B cell (primary cell): ENCODE data around the gene NTRK2. TPM values are rescaled to one million over a fixed set of nuclear protein-coding genes. Genes with fewer than 3 reads are reported as not detected.

Source experiments
- ATAC-seq: fragments of 200-7000 bp; cut with Tn5 transposase; one replicate; pipeline ENCODE4 v1.10.0; 2021; ENCODE audit warnings: low read depth, mild to moderate bottlenecking, moderate number of reproducible peaks, moderate library complexity
- CTCF ChIA-PET: fragments of 350-600 bp; sonication (Branson Sonifier 250); formaldehyde crosslinking; loops from one replicate; lab custom pipeline; 2021; ENCODE audit warnings: antibody characterized with exemption, inconsistent platforms; lab: Charles Lee
- POLR2A ChIA-PET: fragments of 350-600 bp; sonication (Branson Sonifier 250); formaldehyde crosslinking; loops from one replicate; lab custom pipeline; 2021; ENCODE audit warnings: antibody characterized with exemption; lab: Charles Lee
- DNase-seq: peaks from one replicate; pipeline ENCODE4 v3.0.0; 2013
- H2AFZ ChIP-seq: 2 replicates; pipeline ENCODE4 v1.6.1; 2012; ENCODE audit warnings: mild to moderate bottlenecking, low read depth, low read length; ENCODE audit not compliant: insufficient read depth, poor library complexity, severe bottlenecking
- H3K27ac ChIP-seq, 2 donors: 1 replicate in 1 of 2; 2 replicates in 1 of 2; pipeline ENCODE4 v1.5.1; 2012 to 2013; ENCODE audit warnings: low read length in 2 of 2, mild to moderate bottlenecking in 2 of 2, moderate library complexity in 1 of 2
- H3K27me3 ChIP-seq, 4 experiments: fragments of 200-600 bp in 1 of 4; sonication (generic) in 1 of 4; replicated peaks in 1 of 4; 1 replicate in 2 of 4; 2 replicates in 2 of 4; pipeline versions ENCODE4 v1.6.1 to v1.7.0; 2013 to 2016; ENCODE audit warnings: low read length in 3 of 4, mild to moderate bottlenecking in 2 of 4, mixed read lengths in 1 of 4, moderate library complexity in 1 of 4; ENCODE audit not compliant: insufficient read depth in 4 of 4, control insufficient read depth in 3 of 4; ENCODE audit errors: control extremely low read depth in 1 of 4
- H3K36me3 ChIP-seq, 2 experiments: replicated peaks in 1 of 2; 1 replicate in 1 of 2; 2 replicates in 1 of 2; pipeline versions ENCODE4 v1.6.1 to v1.7.1; 2013; ENCODE audit warnings: low read length in 1 of 2; ENCODE audit not compliant: insufficient read depth in 2 of 2, control insufficient read depth in 1 of 2; ENCODE audit errors: control extremely low read depth in 1 of 2, extremely low read depth in 1 of 2
- H3K4me1 ChIP-seq, 2 donors: fragments of 200-600 bp in 1 of 2; sonication (generic) in 1 of 2; 1 replicate in 1 of 2; 2 replicates in 1 of 2; pipeline versions ENCODE4 v1.5.1 to v1.6.1; 2013 to 2017; ENCODE audit warnings: low read length in 2 of 2; ENCODE audit not compliant: control insufficient read depth in 2 of 2, insufficient read depth in 2 of 2
- H3K4me2 ChIP-seq: replicated peaks from 2 replicates; pipeline ENCODE3; 2012; ENCODE audit warnings: mild to moderate bottlenecking, low read depth, low read length; ENCODE audit not compliant: poor library complexity, severe bottlenecking
- H3K4me3 ChIP-seq, 5 experiments: fragments of 200-600 bp in 1 of 5; sonication (generic) in 1 of 5; 1 replicate in 3 of 5; 2 replicates in 2 of 5; pipeline versions ENCODE4 v1.5.1 to v1.7.0; 2011 to 2016; ENCODE audit warnings: low read length in 4 of 5, mild to moderate bottlenecking in 4 of 5, low read depth in 2 of 5, control low read depth in 1 of 5, moderate library complexity in 1 of 5; ENCODE audit not compliant: insufficient read depth in 1 of 5; ENCODE audit errors: control extremely low read depth in 1 of 5, extremely low read depth in 1 of 5
- H3K79me2 ChIP-seq: fragments of 200-600 bp; sonication (generic); one replicate; pipeline ENCODE4 v1.6.0; 2016; ENCODE audit warnings: low read length; ENCODE audit not compliant: control insufficient read depth, insufficient read depth
- H3K9ac ChIP-seq: fragments of 200-600 bp; sonication (generic); 2 replicates; pipeline ENCODE4 v1.6.1; 2017; ENCODE audit warnings: mild to moderate bottlenecking, low read length, moderate library complexity
- H3K9me3 ChIP-seq, 3 donors: one replicate each; pipeline versions ENCODE4 v1.6.1 to v1.7.1; 2013; ENCODE audit warnings: low read length in 2 of 3; ENCODE audit not compliant: control insufficient read depth in 2 of 3, insufficient read depth in 1 of 3; ENCODE audit errors: control extremely low read depth in 1 of 3
- H4K20me1 ChIP-seq: 2 replicates; pipeline ENCODE4 v1.6.0; 2012; ENCODE audit warnings: mild to moderate bottlenecking, low read length; ENCODE audit not compliant: insufficient read depth, control insufficient read depth, poor library complexity, severe bottlenecking
- H3K27ac Mint-ChIP-seq: one replicate; pipeline ENCODE4 v1.8.0; 2021; ENCODE audit warnings: mixed read lengths
- H3K27me3 Mint-ChIP-seq: one replicate; pipeline ENCODE4 v1.8.0; 2021; ENCODE audit warnings: mixed read lengths
- H3K4me1 Mint-ChIP-seq: one replicate; pipeline ENCODE4 v1.8.0; 2021; ENCODE audit warnings: mixed read lengths
- H3K4me3 Mint-ChIP-seq: one replicate; pipeline ENCODE4 v1.8.0; 2021; ENCODE audit warnings: mixed read lengths
- H3K9me3 Mint-ChIP-seq: one replicate; pipeline ENCODE4 v1.8.0; 2022; ENCODE audit warnings: mixed read lengths; ENCODE audit not compliant: insufficient read depth
- CTCF ChIP-seq: fragments of 200-600 bp; IDR thresholded peaks from one replicate; pipeline ENCODE4 v1.8.0; 2022; ENCODE audit warnings: antibody characterized with exemption, mild to moderate bottlenecking
- EZH2 ChIP-seq: IDR thresholded peaks from 2 replicates; pipeline ENCODE4 v1.6.1; 2012; ENCODE audit warnings: borderline replicate concordance, low read depth, mild to moderate bottlenecking, moderate library complexity, low read length; ENCODE audit not compliant: insufficient read depth, poor library complexity, severe bottlenecking
- WGBS: methylation state at CpG from one replicate; pipeline ENCODE4 v1.1.5; 2013; ENCODE audit warnings: missing lambda C conversion rate; ENCODE audit not compliant: insufficient coverage; 5-methylcytosine and 5-hydroxymethylcytosine counted together
- intact Hi-C: fragments of 100-400 bp; cut with micrococcal nuclease; formaldehyde crosslinking; loops from one replicate; pipeline ENCODE4 v1.10.0; 2022
- polyA plus RNA-seq: library from polyadenylated mRNA; depleted of rRNA; stranded (reverse); fragments of >200 nt; gene quantifications from 2 replicates; pipeline ENCODE4 v1.2.3, GENCODE V29; 2012
- total RNA-seq, 2 donors: library from RNA; stranded (reverse); fragments of 120-200 nt in 1 of 2; gene quantifications; 1 replicate in 1 of 2; 2 replicates in 1 of 2; pipeline versions ENCODE4 v1.2.3 to v1.2.4, GENCODE V29; 2013 to 2022

NTRK2 gene
- total and polyA plus RNA-seq, 2 donors (not counting 1 experiment from before 2014, with no cell fraction given) = 0.03 to 0.10 TPM

GRCh38 chr9:84621811-84622210, 47.7 kb upstream of the NTRK2 start:
- H2AFZ ChIP-seq = no peak overlapping the region

GRCh38 chr9:84622981-84623380, 46.5 kb upstream of the NTRK2 start:
- no peak for ATAC-seq
- Histone ChIP-seq H3K9me3 (no peaks in the 10 kb centered on the region), H3K27me3 (no peaks in the 10 kb centered on the region), H3K27ac (no peak overlapping the region), H3K9ac (no peak overlapping the region), H2AFZ (no peak overlapping the region), H3K4me3 (no peak overlapping the region), H3K4me1 (no peaks in the 10 kb centered on the region), H3K79me2 (no peaks in the 10 kb centered on the region), H3K36me3 (no peaks in the 10 kb centered on the region), H3K4me2 (no peak overlapping the region), H4K20me1 (no peaks in the 10 kb centered on the region)
- no peaks in the 10 kb centered on the region for H3K9me3 Mint-ChIP-seq
- no peak overlapping the region for H3K4me3 Mint-ChIP-seq
- TF ChIP-seq EZH2 (no peak), CTCF (no peak)
- H3K27me3 Mint-ChIP-seq = peaks cover 4% of the 10 kb centered on the region
- DNase-seq = no peak
- ChIA-PET POLR2A (no interaction called here), CTCF (no interaction called here)
- intact Hi-C loops = no loop called here
- H3K4me1 Mint-ChIP-seq = no peaks in the 10 kb centered on the region
- WGBS = 85% methylated on average over 3 of the region's 7 CpGs
- H3K27ac Mint-ChIP-seq = no peak overlapping the region

More at GRCh38 chr9:84621811-84622210, 47.7 kb upstream of the NTRK2 start:
- Histone ChIP-seq H3K9ac (no peak overlapping the region), H3K4me3 (no peak overlapping the region), H3K9me3 (no peaks in the 10 kb centered on the region), H4K20me1 (no peaks in the 10 kb centered on the region), H3K79me2 (no peaks in the 10 kb centered on the region), H3K27ac (no peak overlapping the region), H3K27me3 (no peaks in the 10 kb centered on the region), H3K4me2 (no peak overlapping the region), H3K4me1 (no peaks in the 10 kb centered on the region), H3K36me3 (no peaks in the 10 kb centered on the region)
- POLR2A ChIA-PET = no interaction called here
- H3K27me3 Mint-ChIP-seq = peaks cover 4% of the 10 kb centered on the region
- no peak for DNase-seq
- no peaks in the 10 kb centered on the region for H3K9me3 Mint-ChIP-seq
- CTCF ChIA-PET = no interaction called here
- H3K4me3 Mint-ChIP-seq = no peak overlapping the region
- intact Hi-C loops = no loop called here
- 87% methylated on average over 1 of the region's 2 CpGs for WGBS
- no peaks in the 10 kb centered on the region for H3K4me1 Mint-ChIP-seq
- TF ChIP-seq CTCF (no peak), EZH2 (no peak)
- no peak for ATAC-seq
- H3K27ac Mint-ChIP-seq = no peak overlapping the region
